Activated CD4-positive, alpha-beta T cell treated with anti-CD3 and anti-CD28 coated beads for 4 hours (primary cell): ENCODE results near the gene TMEM151B.
"Not testable (repeated sequence)": the region's sequence is repeated elsewhere in the genome, so short reads cannot be mapped to it uniquely, and the experiment has no call there.

Source experiments
- DNase-seq, 2 donors: peaks; one replicate each; pipeline ENCODE4 v3.0.0-alpha.2; 2020

TMEM151B gene

GRCh38 chr6:44339763-44340625 is 69.7 kb downstream of the TMEM151B start:
- no peak for DNase-seq

GRCh38 chr6:44341095-44341890 is 71.0 kb downstream of the TMEM151B start:
- DNase-seq, result no peak

GRCh38 chr6:44342052-44342451 is 71.8 kb downstream of the TMEM151B start:
- no peak for DNase-seq

- DNase-seq, result no peak
These were observed 72.2 kb downstream of the TMEM151B start, which contains the start of gene SPATS1 for GRCh38 chr6:44342489-44342888. SPATS1 (plus strand) TSS chr6:44342650; CDS start chr6:44343096, 446 bp downstream.

GRCh38 chr6:44346818-44347217 is 76.6 kb downstream of the TMEM151B start:
- not testable (repeated sequence) for DNase-seq

- DNase-seq, result no peak
These were observed 79.8 kb downstream of the TMEM151B start for GRCh38 chr6:44349904-44350649.

GRCh38 chr6:44350650-44350994 is 80.4 kb downstream of the TMEM151B start:
- not testable (repeated sequence) for DNase-seq

- no peak for DNase-seq
These were observed 82.0 kb downstream of the TMEM151B start for GRCh38 chr6:44352259-44352658.

- no peak for DNase-seq
These were observed 83.1 kb downstream of the TMEM151B start for GRCh38 chr6:44353336-44353735.

GRCh38 chr6:44355640-44356039 is 85.4 kb downstream of the TMEM151B start:
- DNase-seq, result no peak

GRCh38 chr6:44356487-44356886 is 86.2 kb downstream of the TMEM151B start:
- DNase-seq, result no peak
